Measurements from ENCODE around the gene DCANP1.
"Not testable (repeated sequence)": the region's sequence is repeated elsewhere in the genome, so short reads cannot be mapped to it uniquely, and the experiment has no call there.

Gene DCANP1

GRCh38 chr5:135447298-135447929 is at the start of gene DCANP1:
DCANP1 (minus strand) TSS chr5:135447348; CDS start chr5:135447108, 240 bp downstream.
- DNase-seq (ENCODE audit: low read depth in 2 of 2): no peak

GRCh38 chr5:135495531-135495930 is 48.4 kb upstream of the DCANP1 start:
- not testable (repeated sequence) for DNase-seq (ENCODE audit: low read depth in 2 of 2)

GRCh38 chr5:135494196-135494595 is 47.0 kb upstream of the DCANP1 start:
- no peak for DNase-seq (ENCODE audit: low read depth in 2 of 2)

GRCh38 chr5:135493406-135494180 is 46.4 kb upstream of the DCANP1 start:
- DNase-seq (ENCODE audit: low read depth in 2 of 2): no peak

- DNase-seq (ENCODE audit: low read depth in 2 of 2): no peak
Measured at GRCh38 chr5:135492319-135492626, 45.1 kb upstream of the DCANP1 start.

- no peak for DNase-seq (ENCODE audit: low read depth in 2 of 2)
Measured at GRCh38 chr5:135491552-135492318, 44.6 kb upstream of the DCANP1 start.

GRCh38 chr5:135491038-135491551 is 43.9 kb upstream of the DCANP1 start:
- no peak for DNase-seq (ENCODE audit: low read depth in 2 of 2)

- DNase-seq (ENCODE audit: low read depth in 2 of 2): no peak
Measured at GRCh38 chr5:135490245-135491037, 43.3 kb upstream of the DCANP1 start.

GRCh38 chr5:135489466-135490244 is 42.5 kb upstream of the DCANP1 start:
- no peak for DNase-seq (ENCODE audit: low read depth in 2 of 2)

GRCh38 chr5:135488727-135489465 is 41.7 kb upstream of the DCANP1 start:
- DNase-seq (ENCODE audit: low read depth in 2 of 2): no peak

GRCh38 chr5:135487839-135488514 is 40.8 kb upstream of the DCANP1 start:
- DNase-seq (ENCODE audit: low read depth in 2 of 2): no peak

GRCh38 chr5:135487037-135487395 is 39.9 kb upstream of the DCANP1 start:
- no peak for DNase-seq (ENCODE audit: low read depth in 2 of 2)

- DNase-seq (ENCODE audit: low read depth in 2 of 2): no peak
Measured at GRCh38 chr5:135486131-135487036, 39.2 kb upstream of the DCANP1 start.

GRCh38 chr5:135484674-135485086 is 37.5 kb upstream of the DCANP1 start:
- no peak for DNase-seq (ENCODE audit: low read depth in 2 of 2)

- DNase-seq (ENCODE audit: low read depth in 2 of 2): no peak
Measured at GRCh38 chr5:135483254-135483653, 36.1 kb upstream of the DCANP1 start.

GRCh38 chr5:135482381-135482933 is 35.3 kb upstream of the DCANP1 start:
- no peak for DNase-seq (ENCODE audit: low read depth in 2 of 2)

- no peak for DNase-seq (ENCODE audit: low read depth in 2 of 2)
Measured at GRCh38 chr5:135481909-135482311, 34.8 kb upstream of the DCANP1 start.

- no peak for DNase-seq (ENCODE audit: low read depth in 2 of 2)
Measured at GRCh38 chr5:135481387-135481786, 34.2 kb upstream of the DCANP1 start.

Data from stimulated activated CD8-positive, alpha-beta memory T cell treated with anti-CD3 and anti-CD28 coated beads, Interleukin-2, amount 100 ng/mL, for 1 hour (primary cell).